Heart right ventricle (tissue), 16 donors: ENCODE data around the gene ATCAY. TPM values are rescaled to one million over a fixed set of nuclear protein-coding genes. Genes with fewer than 3 reads are reported as not detected.

Experiments
- ATAC-seq, 8 donors: fragments of 200-7000 bp; cut with Tn5 transposase; one replicate each; pipeline ENCODE4 v1.9.1; 2020; ENCODE audit warnings: mild to moderate bottlenecking in 8 of 8, moderate library complexity in 8 of 8, moderate number of reproducible peaks in 1 of 8
- DNase-seq, 2 donors: peaks; one replicate each; pipeline ENCODE4 v3.0.0-alpha.2; 2020
- H3K27ac ChIP-seq, 10 donors: fragments of 200-600 bp; sonication (generic) in 2 of 10; one replicate each; pipeline versions ENCODE4 v1.5.0 to v1.8.0; 2020 to 2022; ENCODE audit warnings: mild to moderate bottlenecking in 3 of 10
- H3K27me3 ChIP-seq, 7 donors: fragments of 200-600 bp; one replicate each; pipeline ENCODE4 v1.8.0; 2021 to 2022; ENCODE audit warnings: mild to moderate bottlenecking in 2 of 7
- H3K36me3 ChIP-seq, 9 donors: fragments of 200-600 bp; sonication (generic) in 1 of 9; one replicate each; pipeline versions ENCODE4 v1.5.0 to v1.8.0; 2020 to 2022; ENCODE audit warnings: mild to moderate bottlenecking in 2 of 9
- H3K4me1 ChIP-seq, 9 donors: fragments of 200-600 bp; sonication (generic) in 1 of 9; one replicate each; pipeline versions ENCODE4 v1.5.0 to v1.8.0; 2020 to 2022; ENCODE audit warnings: mild to moderate bottlenecking in 4 of 9
- H3K4me3 ChIP-seq, 10 donors: fragments of 200-600 bp; sonication (generic) in 2 of 10; one replicate each; pipeline versions ENCODE4 v1.5.0 to v1.8.0; 2020 to 2022; ENCODE audit warnings: mild to moderate bottlenecking in 7 of 10, moderate library complexity in 2 of 10
- H3K9me3 ChIP-seq, 11 donors: fragments of 200-600 bp in 10 of 11; sonication (generic) in 2 of 11; one replicate each; pipeline versions ENCODE4 v1.5.0 to v1.8.0; 2013 to 2022; ENCODE audit warnings: mild to moderate bottlenecking in 2 of 11, control low read depth in 1 of 11, moderate library complexity in 1 of 11
- CTCF ChIP-seq, 9 donors: fragments of 200-600 bp; sonication (generic) in 2 of 9; IDR thresholded peaks; one replicate each; pipeline versions ENCODE4 v1.5.0 to v1.8.0; 2021 to 2022; ENCODE audit warnings: antibody characterized with exemption in 9 of 9, mild to moderate bottlenecking in 5 of 9, moderate library complexity in 1 of 9
- WGBS, 2 donors: extraction: QIAGEN DNeasy Blood & Tissue Kit; methylation state at CpG; one replicate each; pipeline ENCODE4 v1.1.7; 2013; ENCODE audit warnings: inconsistent platforms in 1 of 2; 5-methylcytosine and 5-hydroxymethylcytosine counted together
- intact Hi-C, 10 donors: fragments of 100-400 bp; cut with DNase I; formaldehyde crosslinking; loops; one replicate each; pipeline versions ENCODE4 v1.11.1 to v1.14.2; 2022
- polyA plus RNA-seq, 2 donors: library from polyadenylated mRNA; stranded (reverse); fragments of 200-250 nt; gene quantifications; one replicate each; pipeline ENCODE4 v1.2.3, GENCODE V29; 2013
- total RNA-seq, 10 donors: library from RNA; stranded (reverse); fragmentation: NEBNext Ultra II Directional in 3 of 10; extraction: Animal tissue kit (Norgen Biotek cat#: 25700) in 3 of 10; gene quantifications; one replicate each; pipeline versions ENCODE4 v1.2.1 to v1.2.4, GENCODE V29; 2021 to 2023
- donor health status: Arrhythmogenic right ventricular cardiomyopathy.
- donor health status: ischemic (EF 13 %, LVEDD 7.1; RV severe dilation, severe dysfunction).
- donor health status: healthy with polysubstance abuse.
- donor health status: DM: no; HTN: yes; CAD: no.
- donor health status: DM: no; HTN: no; CAD: no.
- donor health status: ischemic (EF 25% LVEDD 6.9; RV normal size, moderate dysfunction).
- donor health status: ischemic (EF 25% LVEDD 5.7; RV mildly dilated, moderate dysfunction).
- donor health status: healthy.
- donor health status: DM: yes; HTN: yes; CAD: no.
- donor health status: Ischemic cardiomyopathy.
- donor health status: ischemic (EF 35%, LVEDD 5.7; RV mildly dilated, moderate dysfunction).
- donor health status: nonischemic (EF 11% LVEDD 7.7; RV severe dilation, severe dysfunction).
- donor health status: DM: yes; HTN: yes; CAD: no.
- donor health status: PGD.
- donor health status: ischemic (EF 29% LVEDD 5.4; RV normal size, mild dysfunction).
- donor health status: nonischemic (EF 23%, LVEDD 6.1; RV moderate dilation, normal function).

ATCAY gene
- total and polyA plus RNA-seq, 12 donors = not detected

GRCh38 chr19:3837922-3838321 lies 42.6 kb upstream of the ATCAY start:
- TF ChIP-seq CTCF (IDR thresholded peaks at IDR 0.05) = no peak

GRCh38 chr19:3838661-3839060 lies 41.8 kb upstream of the ATCAY start:
- peaks cover 0 to 4% (median 0%) of the 10 kb centered on the region in 11 donors for H3K9me3 ChIP-seq
- DNase-seq (no peak), ATAC-seq (no peak)
- intact Hi-C loops = no loop called here
- WGBS, 2 donors = 81 to 84% methylated on average over 13 of the region's 13 CpGs
- H3K4me3 ChIP-seq = no peak overlapping the region
- H3K27me3 ChIP-seq = peaks cover 0 to 16% (median 6%) of the 10 kb centered on the region in 7 donors
- H3K4me1 ChIP-seq = no peaks in the 10 kb centered on the region
- H3K27ac ChIP-seq = no peak overlapping the region
- TF ChIP-seq CTCF (IDR thresholded peaks at IDR 0.05) = no peak
- no peaks in the 10 kb centered on the region for H3K36me3 ChIP-seq

More at GRCh38 chr19:3837922-3838321, 42.6 kb upstream of the ATCAY start:
- no peak overlapping the region for H3K27ac ChIP-seq
- no peak overlapping the region for H3K4me3 ChIP-seq
- 96 to 98% methylated on average over 19 of the region's 19 CpGs for WGBS, 2 donors
- intact Hi-C loops = no loop called here
- H3K36me3 ChIP-seq = no peaks in the 10 kb centered on the region
- peaks cover 0 to 4% (median 0%) of the 10 kb centered on the region in 11 donors for H3K9me3 ChIP-seq
- ATAC-seq = no peak
- peaks cover 0 to 23% (median 13%) of the 10 kb centered on the region in 7 donors for H3K27me3 ChIP-seq
- no peak for DNase-seq
- H3K4me1 ChIP-seq = no peaks in the 10 kb centered on the region

GRCh38 chr19:3839941-3840340 lies 40.5 kb upstream of the ATCAY start:
- Histone ChIP-seq H3K9me3 (peaks cover 0 to 4% (median 0%) of the 10 kb centered on the region in 11 donors), H3K36me3 (no peaks in the 10 kb centered on the region), H3K4me3 (no peak overlapping the region), H3K27ac (no peak overlapping the region), H3K4me1 (no peaks in the 10 kb centered on the region), H3K27me3 (peaks cover 0 to 6% (median 0%) of the 10 kb centered on the region in 7 donors)
- WGBS, 2 donors = 70 to 73% methylated on average over 13 of the region's 13 CpGs
- ATAC-seq = no peak
- DNase-seq = no peak
- intact Hi-C loops = no loop called here
- TF ChIP-seq CTCF (IDR thresholded peaks at IDR 0.05) = no peak

GRCh38 chr19:3840804-3841203 lies 39.7 kb upstream of the ATCAY start:
- no peaks in the 10 kb centered on the region for H3K36me3 ChIP-seq
- DNase-seq = no peak
- peaks cover 0 to 6% (median 0%) of the 10 kb centered on the region in 7 donors for H3K27me3 ChIP-seq
- no peak for TF ChIP-seq CTCF (IDR thresholded peaks at IDR 0.05)
- no peak overlapping the region for H3K27ac ChIP-seq
- no peaks in the 10 kb centered on the region for H3K4me1 ChIP-seq
- ATAC-seq = no peak
- H3K9me3 ChIP-seq = peaks cover 0 to 4% (median 0%) of the 10 kb centered on the region in 11 donors
- intact Hi-C loops = no loop called here
- 87 to 94% methylated on average over 10 of the region's 10 CpGs for whole genome bisulfite sequencing, 2 donors
- no peak overlapping the region for H3K4me3 ChIP-seq
